Activated CD4-positive, alpha-beta T cell treated with anti-CD3 and anti-CD28 coated beads, Interleukin-10, Interleukin-2, amounts not matched to agents 100 ng/mL and 50 ng/mL, durations not matched to agents 16 hours and 8 hours (primary cell): ENCODE results near the gene ENAH.

Experiments
- DNase-seq: peaks from one replicate; pipeline ENCODE4 v3.0.0-alpha.2; 2020

ENAH gene

GRCh38 chr1:225449261-225449660 is 203.7 kb downstream of the ENAH start:
- DNase-seq = no peak

- no peak for DNase-seq
These were observed 204.6 kb downstream of the ENAH start for GRCh38 chr1:225448146-225448805.

- no peak for DNase-seq
These were observed 205.3 kb downstream of the ENAH start for GRCh38 chr1:225447650-225448089.

GRCh38 chr1:225446981-225447615 is 205.8 kb downstream of the ENAH start:
- no peak for DNase-seq

GRCh38 chr1:225446595-225446960 is 206.3 kb downstream of the ENAH start:
- no peak for DNase-seq

DNA sequence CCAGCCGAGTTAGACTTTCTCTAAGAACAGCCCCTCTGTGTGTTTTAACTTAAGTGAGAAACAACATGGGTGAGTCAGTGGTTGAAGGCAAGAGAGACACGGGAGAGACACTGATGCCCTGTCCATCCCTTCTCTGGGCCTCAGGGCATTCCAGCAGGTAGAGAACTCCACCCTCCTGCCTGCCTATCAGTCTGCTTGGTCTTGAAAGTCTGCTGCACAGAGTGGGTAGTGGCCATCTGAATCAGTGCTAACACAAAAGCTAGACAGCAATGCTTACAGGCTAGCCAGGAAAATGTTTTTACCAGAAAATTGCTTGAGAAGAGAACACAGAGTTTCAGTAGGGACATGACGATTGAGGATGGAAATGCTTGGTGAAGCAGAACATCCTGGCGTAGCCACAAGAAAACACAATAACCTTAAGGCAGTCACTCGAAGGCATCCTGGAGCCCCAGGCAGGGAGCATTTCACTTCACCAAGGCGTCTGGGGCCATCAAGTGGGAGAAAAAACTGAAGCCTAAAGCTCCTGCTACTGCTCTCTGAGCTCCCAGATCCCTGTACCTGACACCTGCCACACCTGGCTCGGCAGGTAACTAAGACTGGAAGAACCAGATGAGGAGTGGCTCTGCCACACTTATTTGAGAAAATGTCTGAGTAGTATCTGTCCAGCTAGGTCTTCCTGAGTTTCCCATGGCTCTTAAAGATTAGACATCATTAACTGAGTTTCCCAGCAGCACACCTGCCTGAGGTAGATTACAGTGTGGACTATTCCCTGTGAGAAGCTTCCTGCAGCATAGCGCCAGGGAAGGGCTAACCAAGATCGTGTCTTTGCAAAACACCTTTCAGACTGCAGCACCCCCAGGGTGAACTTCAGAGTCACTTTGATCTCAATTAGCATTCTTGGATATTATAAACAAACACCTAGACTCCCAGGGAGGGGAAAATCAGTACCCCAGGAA is 207.0 kb downstream of the ENAH start:
- no peak for DNase-seq

GRCh38 chr1:225442123-225442505 is 210.8 kb downstream of the ENAH start:
- DNase-seq = no peak

GRCh38 chr1:225441314-225442122 is 211.4 kb downstream of the ENAH start:
- no peak for DNase-seq

- DNase-seq = no peak
These were observed 212.3 kb downstream of the ENAH start for GRCh38 chr1:225440380-225441221.

- DNase-seq = no peak
These were observed 215.0 kb downstream of the ENAH start for GRCh38 chr1:225437710-225438437.
